OCI-LY7 (cell line): ENCODE results near the gene UBE2E3. TPM values are rescaled to one million over a fixed set of nuclear protein-coding genes. Genes with fewer than 3 reads are reported as not detected.

Experiments
- BruUV-seq: library from RNA; stranded (reverse); fragments of 400-500 nt; replicated peaks from 2 replicates; lab custom pipeline; 2021; lab: Mats Ljungman, UMichigan
- CTCF ChIA-PET: fragments of 300-600 bp; sonication (Branson Sonifier 250); formaldehyde crosslinking; loops from one replicate; lab custom pipeline; 2022; ENCODE audit warnings: antibody characterized with exemption; ENCODE audit not compliant: unreplicated experiment; lab: Charles Lee
- POLR2A ChIA-PET: fragments of 300-600 bp; sonication (Branson Sonifier 250); formaldehyde crosslinking; loops from one replicate; lab custom pipeline; 2022; ENCODE audit warnings: antibody characterized with exemption; lab: Charles Lee
- DNase-seq: peaks from one replicate; pipeline ENCODE4 v3.0.0-alpha.2; 2015; ENCODE audit warnings: low spot score
- H2AFZ ChIP-seq: fragments of 200-600 bp; sonication (generic), shearing (Covaris generic); 2 replicates; pipeline ENCODE4 v1.6.1; 2014; ENCODE audit warnings: mild to moderate bottlenecking, antibody characterized with exemption, low read length, moderate library complexity
- H3K27ac ChIP-seq: fragments of 200-600 bp; sonication (generic); 2 replicates; pipeline ENCODE4 v1.5.1; 2014; ENCODE audit warnings: mixed run types, low read depth, mild to moderate bottlenecking, moderate library complexity, low read length, inconsistent platforms; ENCODE audit not compliant: poor library complexity, severe bottlenecking
- H3K36me3 ChIP-seq: fragments of 200-600 bp; sonication (generic); 2 replicates; pipeline ENCODE4 v1.6.1; 2014; ENCODE audit warnings: mild to moderate bottlenecking, antibody characterized with exemption, low read length, moderate library complexity, mixed read lengths; ENCODE audit not compliant: insufficient read depth
- H3K4me1 ChIP-seq: fragments of 200-600 bp; sonication (generic); 2 replicates; pipeline ENCODE4 v1.5.1; 2014; ENCODE audit warnings: mild to moderate bottlenecking, low read length; ENCODE audit not compliant: insufficient read depth, poor library complexity, severe bottlenecking
- H3K4me2 ChIP-seq: fragments of 200-600 bp; sonication (generic); 2 replicates; pipeline ENCODE4 v1.6.1; 2014; ENCODE audit warnings: mild to moderate bottlenecking, low read length
- H3K4me3 ChIP-seq: fragments of 200-600 bp; sonication (generic); 2 replicates; pipeline ENCODE4 v1.5.1; 2014; ENCODE audit warnings: mild to moderate bottlenecking, low read depth, low read length; ENCODE audit not compliant: poor library complexity, severe bottlenecking
- H3K79me2 ChIP-seq: fragments of 200-600 bp; sonication (generic); 2 replicates; pipeline ENCODE4 v1.6.1; 2016; ENCODE audit warnings: low read depth, mild to moderate bottlenecking, low read length, moderate library complexity, mixed read lengths; ENCODE audit not compliant: insufficient read depth
- H3K9me2 ChIP-seq: fragments of 200-600 bp; sonication (generic); 2 replicates; pipeline ENCODE4 v1.6.1; 2016; ENCODE audit warnings: mild to moderate bottlenecking, low read length, mixed read lengths; ENCODE audit not compliant: insufficient read depth
- H3K9me3 ChIP-seq: fragments of 200-600 bp; sonication (generic); 2 replicates; pipeline ENCODE4 v1.6.1; 2014; ENCODE audit warnings: mild to moderate bottlenecking, mixed run types, low read length, mixed read lengths
- H4K20me1 ChIP-seq: fragments of 200-600 bp; sonication (generic); 2 replicates; pipeline ENCODE4 v1.6.1; 2014; ENCODE audit warnings: mild to moderate bottlenecking, antibody characterized with exemption, low read length, moderate library complexity, mixed read lengths; ENCODE audit not compliant: insufficient read depth
- EZH2phosphoT487 ChIP-seq: fragments of 200-600 bp; sonication (generic); IDR thresholded peaks from 2 replicates; pipeline ENCODE4 v1.6.1; 2018; ENCODE audit warnings: low read depth, borderline replicate concordance, mild to moderate bottlenecking, mixed run types, antibody characterized with exemption, low read length, moderate library complexity, mixed read lengths
- intact Hi-C: fragments of 100-400 bp; cut with micrococcal nuclease; formaldehyde crosslinking; loops from one replicate; pipeline ENCODE4 v1.10.0; 2022; ENCODE audit not compliant: unreplicated experiment
- total RNA-seq, 2 experiments: library from RNA; depleted of rRNA in 1 of 2; stranded (reverse); fragments of >200 nt in 1 of 2; shearing (Covaris generic) in 1 of 2; gene quantifications; 2 replicates each; pipeline ENCODE4 v1.2.3, GENCODE V29; 2014 to 2022
- TF ChIP-seq, protein P1 (sequence below): fragments of 200-600 bp; sonication (generic); conservative IDR thresholded peaks from 2 replicates; pipeline ENCODE4 v1.5.1; 2014; ENCODE audit warnings: mild to moderate bottlenecking, antibody characterized with exemption, low read length, moderate library complexity, mixed read lengths

UBE2E3 gene
- total RNA-seq, 2 experiments from 2014 or later: 33.7 to 48.6 TPM

GRCh38 chr2:181095486-181095885, 115.1 kb downstream of the UBE2E3 start:
- BruUV-seq: no TSS peak
- TF ChIP-seq EZH2phosphoT487: no peak
- TF ChIP-seq, protein P1, sequence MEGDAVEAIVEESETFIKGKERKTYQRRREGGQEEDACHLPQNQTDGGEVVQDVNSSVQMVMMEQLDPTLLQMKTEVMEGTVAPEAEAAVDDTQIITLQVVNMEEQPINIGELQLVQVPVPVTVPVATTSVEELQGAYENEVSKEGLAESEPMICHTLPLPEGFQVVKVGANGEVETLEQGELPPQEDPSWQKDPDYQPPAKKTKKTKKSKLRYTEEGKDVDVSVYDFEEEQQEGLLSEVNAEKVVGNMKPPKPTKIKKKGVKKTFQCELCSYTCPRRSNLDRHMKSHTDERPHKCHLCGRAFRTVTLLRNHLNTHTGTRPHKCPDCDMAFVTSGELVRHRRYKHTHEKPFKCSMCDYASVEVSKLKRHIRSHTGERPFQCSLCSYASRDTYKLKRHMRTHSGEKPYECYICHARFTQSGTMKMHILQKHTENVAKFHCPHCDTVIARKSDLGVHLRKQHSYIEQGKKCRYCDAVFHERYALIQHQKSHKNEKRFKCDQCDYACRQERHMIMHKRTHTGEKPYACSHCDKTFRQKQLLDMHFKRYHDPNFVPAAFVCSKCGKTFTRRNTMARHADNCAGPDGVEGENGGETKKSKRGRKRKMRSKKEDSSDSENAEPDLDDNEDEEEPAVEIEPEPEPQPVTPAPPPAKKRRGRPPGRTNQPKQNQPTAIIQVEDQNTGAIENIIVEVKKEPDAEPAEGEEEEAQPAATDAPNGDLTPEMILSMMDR: no peak
- H3K27ac ChIP-seq: no peak overlapping the region
- ChIA-PET POLR2A (interaction anchor here (0.6 to 1.2 kb wide), 2 partner anchors 10 to 45 kb away, joined by 3 to 4 read pairs; no protein-coding TSS in a partner anchor), CTCF (no interaction called here)
- H3K4me2 ChIP-seq: no peak overlapping the region
- H3K9me3 ChIP-seq: no peaks in the 10 kb centered on the region
- DNase-seq: no peak
- no peaks in the 10 kb centered on the region for H3K79me2 ChIP-seq
- H4K20me1 ChIP-seq: no peaks in the 10 kb centered on the region
- no peaks in the 10 kb centered on the region for H3K36me3 ChIP-seq
- no peak overlapping the region for H2AFZ ChIP-seq
- H3K4me1 ChIP-seq: no peaks in the 10 kb centered on the region
- no peak overlapping the region for H3K4me3 ChIP-seq
- intact Hi-C loops: no loop called here
- H3K9me2 ChIP-seq: no peaks in the 10 kb centered on the region

DNA sequence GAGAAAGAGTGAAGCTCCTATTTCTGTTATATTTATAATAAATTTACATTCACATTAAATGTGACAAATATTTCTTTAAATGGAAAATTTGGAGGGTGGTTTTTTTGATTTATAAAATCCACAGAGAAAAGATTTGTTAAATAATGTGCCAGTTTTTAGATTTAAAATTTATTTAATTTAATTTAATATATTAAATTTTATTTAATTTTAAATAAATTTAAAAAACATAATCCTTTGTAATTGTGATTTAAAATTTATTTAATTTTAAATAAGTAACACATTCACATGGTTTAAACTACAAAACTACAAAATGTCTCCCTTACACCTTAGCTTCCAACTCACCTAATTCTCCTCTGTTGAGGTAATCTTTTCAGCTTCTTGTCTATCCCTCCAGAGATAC, 123.3 kb downstream of the UBE2E3 start:
- H3K9me2 ChIP-seq: no peaks in the 10 kb centered on the region
- CTCF ChIA-PET: interaction anchor here (0.6 kb wide), 1 partner anchor 354 kb away, joined by 3 read pairs; no protein-coding TSS in a partner anchor
- H3K9me3 ChIP-seq: no peaks in the 10 kb centered on the region
- TF ChIP-seq EZH2phosphoT487: no peak
- TF ChIP-seq, protein P1: no peak
- H2AFZ ChIP-seq: no peak overlapping the region
- intact Hi-C loops: loop anchor here (1.0 kb wide), 2 partner anchors 354 to 612 kb away; partner anchors contain the start of gene ITGA4
- H3K4me1 ChIP-seq: no peaks in the 10 kb centered on the region
- no peaks in the 10 kb centered on the region for H3K36me3 ChIP-seq
- POLR2A ChIA-PET: no interaction called here
- H3K4me3 ChIP-seq: no peak overlapping the region
- no peaks in the 10 kb centered on the region for H4K20me1 ChIP-seq
- no peaks in the 10 kb centered on the region for H3K79me2 ChIP-seq
- H3K4me2 ChIP-seq: no peak overlapping the region
- no peak for DNase-seq
- no peak overlapping the region for H3K27ac ChIP-seq
- BruUV-seq: no TSS peak

- H3K9me2 ChIP-seq: no peaks in the 10 kb centered on the region
- peak; percentile 33 for DNase-seq
- no peaks in the 10 kb centered on the region for H4K20me1 ChIP-seq
- H2AFZ ChIP-seq: no peak overlapping the region
- no peaks in the 10 kb centered on the region for H3K36me3 ChIP-seq
- no peaks in the 10 kb centered on the region for H3K9me3 ChIP-seq
- ChIA-PET POLR2A (interaction anchor here (0.6 to 1.5 kb wide), 3 partner anchors 17 to 1969 kb away, joined by 3 to 4 read pairs (median 3); no protein-coding TSS in a partner anchor), CTCF (interaction anchor here (0.6 to 1.2 kb wide), 2 partner anchors 353 to 611 kb away, joined by 3 to 4 read pairs; no protein-coding TSS in a partner anchor)
- H3K79me2 ChIP-seq: no peaks in the 10 kb centered on the region
- H3K4me3 ChIP-seq: no peak overlapping the region
- no peak overlapping the region for H3K4me2 ChIP-seq
- H3K4me1 ChIP-seq: no peaks in the 10 kb centered on the region
- BruUV-seq: no TSS peak
- TF ChIP-seq, protein P1: peak; percentile 90
- TF ChIP-seq EZH2phosphoT487: no peak
- no peak overlapping the region for H3K27ac ChIP-seq
- intact Hi-C loops: loop anchor here (1.0 to 5.0 kb wide), 3 partner anchors 198 to 611 kb away; partner anchors contain the start of gene ITGA4
Observed at GRCh38 chr2:181104512-181105115, 124.2 kb downstream of the UBE2E3 start.
